Prostate gland (tissue), 2 donors: ENCODE results near the gene ALOX5AP. TPM values are rescaled to one million over a fixed set of nuclear protein-coding genes. Genes with fewer than 3 reads are reported as not detected.
A peak's percentile ranks its signal among the peaks of the same experiment; 100 is the strongest.

Source experiments
- DNase-seq: peaks from one replicate; pipeline ENCODE4 v3.0.0-alpha.2; 2019; ENCODE audit warnings: low spot score
- H3K27ac ChIP-seq, 2 donors: fragments of 200-600 bp; sonication (generic); 2 replicates each; pipeline ENCODE4 v1.5.1; 2017 to 2019
- H3K27me3 ChIP-seq: fragments of 200-600 bp; sonication (generic); replicated peaks from 2 replicates; pipeline ENCODE4 v1.5.1; 2019; ENCODE audit not compliant: insufficient read depth
- H3K36me3 ChIP-seq, 2 donors: fragments of 200-600 bp; sonication (generic); 1 replicate in 1 of 2; 2 replicates in 1 of 2; pipeline versions ENCODE4 v1.5.1 to v1.8.1; 2017 to 2019
- H3K4me1 ChIP-seq: fragments of 200-600 bp; sonication (generic); replicated peaks from 2 replicates; pipeline ENCODE4 v1.5.1; 2019
- H3K4me3 ChIP-seq, 2 donors: fragments of 200-600 bp; sonication (generic); 2 replicates each; pipeline ENCODE4 v1.5.1; 2017 to 2019
- H3K9me3 ChIP-seq: fragments of 200-600 bp; sonication (generic); 2 replicates; pipeline ENCODE4 v1.5.1; 2017
- CTCF ChIP-seq, 4 experiments: fragments of 200-600 bp in 2 of 4; fragments of 450-650 bp in 2 of 4; sonication (generic) in 2 of 4; IDR thresholded peaks; 1 replicate in 3 of 4; 2 replicates in 1 of 4; pipeline ENCODE4 v1.5.1; 2016 to 2019; ENCODE audit warnings: antibody characterized with exemption in 4 of 4, mild to moderate bottlenecking in 2 of 4, moderate library complexity in 2 of 4
- POLR2A ChIP-seq: fragments of 450-650 bp; IDR thresholded peaks from one replicate; pipeline ENCODE4 v1.6.1; 2016; ENCODE audit warnings: antibody characterized with exemption, mild to moderate bottlenecking
- POLR2AphosphoS5 ChIP-seq: sonication (generic); formaldehyde crosslinking; IDR thresholded peaks from one replicate; pipeline ENCODE4 v1.6.1; 2017; ENCODE audit warnings: antibody characterized with exemption
- WGBS: methylation state at CpG from one replicate; pipeline ENCODE4 v1.1.5; 2018; 5-methylcytosine and 5-hydroxymethylcytosine counted together
- intact Hi-C: fragments of 100-400 bp; cut with DNase I; formaldehyde crosslinking; loops from one replicate; pipeline ENCODE4 v1.14.2; 2022
- total RNA-seq, 2 donors: library from RNA; depleted of rRNA; stranded (reverse); fragments of >200 nt; gene quantifications; one replicate each; pipeline ENCODE4 v1.1.0, GENCODE V29; 2016

The ALOX5AP gene
- total RNA-seq, 2 donors from 2014 or later = 7.3 to 20.6 TPM

DNA sequence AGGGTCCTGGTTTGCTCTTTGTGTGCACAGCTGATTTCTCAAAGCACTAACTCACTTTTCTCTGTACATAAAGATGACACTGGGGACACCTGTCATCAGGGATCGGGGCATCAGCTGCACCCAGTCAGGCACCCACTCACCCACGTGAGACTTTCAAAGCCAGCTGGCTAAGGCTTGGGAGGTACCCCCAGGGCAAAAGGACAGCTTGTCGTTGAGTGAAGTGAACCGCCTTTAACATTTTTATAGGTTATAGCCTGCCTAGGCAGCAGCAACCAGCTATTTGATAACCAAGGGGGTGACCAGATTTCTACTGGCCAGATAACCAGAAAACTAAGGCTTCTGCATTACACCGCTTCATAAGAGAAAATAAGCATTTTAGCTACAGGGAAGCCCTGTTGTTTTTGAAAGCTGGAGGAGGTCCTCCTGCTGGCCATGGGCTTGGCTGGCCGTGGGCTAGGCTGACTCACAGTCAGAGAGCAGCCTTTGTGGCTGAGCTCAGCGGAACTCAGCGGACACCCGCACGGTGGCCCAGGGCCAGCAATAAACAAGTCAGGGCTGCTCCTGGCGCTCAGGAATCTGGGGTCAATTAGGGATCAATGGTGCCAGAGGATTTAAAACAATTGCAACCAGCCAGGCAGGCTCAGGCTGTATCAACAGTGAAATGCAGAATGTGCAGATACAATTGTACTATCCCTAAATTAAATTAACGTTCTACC, 57.1 kb downstream of the ALOX5AP start:
- 17% methylated on average over 12 of the region's 12 CpGs for WGBS
- peaks cover 9% of the 10 kb centered on the region for H3K4me1 ChIP-seq
- no peaks in the 10 kb centered on the region for H3K9me3 ChIP-seq
- peak; percentile 82 for DNase-seq
- no peak overlapping the region for H3K4me3 ChIP-seq
- H3K27me3 ChIP-seq = no peaks in the 10 kb centered on the region
- TF ChIP-seq POLR2AphosphoS5 = peak; percentile 78
- TF ChIP-seq CTCF (IDR thresholded peaks at IDR 0.05) = peak in 2 of 4 experiments; percentile 43 to 48
- no peak for TF ChIP-seq POLR2A
- H3K27ac ChIP-seq = peak overlapping the region; percentile 59 to 69
- H3K36me3 ChIP-seq = no peaks in the 10 kb centered on the region
- intact Hi-C loops = loop anchor here (10.0 kb wide), 1 partner anchor 48 kb away; no protein-coding TSS in a partner anchor

- peak; percentile 50 for DNase-seq
- TF ChIP-seq POLR2AphosphoS5 = no peak
- TF ChIP-seq CTCF (IDR thresholded peaks at IDR 0.05) = no peak
- TF ChIP-seq POLR2A = no peak
- Histone ChIP-seq H3K4me3 (no peak overlapping the region), H3K27ac (peak overlapping the region; percentile 65 to 71), H3K36me3 (no peaks in the 10 kb centered on the region), H3K4me1 (peaks cover 9% of the 10 kb centered on the region), H3K27me3 (no peaks in the 10 kb centered on the region), H3K9me3 (no peaks in the 10 kb centered on the region)
- intact Hi-C loops = loop anchor here (10.0 kb wide), 1 partner anchor 51 kb away; no protein-coding TSS in a partner anchor
- 13% methylated on average over 4 of the region's 4 CpGs for WGBS
Observed at GRCh38 chr13:30796132-30796572, 60.8 kb downstream of the ALOX5AP start.

- peak; percentile 84 for DNase-seq
- intact Hi-C loops = loop anchor here (10.0 kb wide), 1 partner anchor 52 kb away; no protein-coding TSS in a partner anchor
- H3K27ac ChIP-seq = peak overlapping the region; percentile 65 to 71
- H3K4me1 ChIP-seq = peaks cover 9% of the 10 kb centered on the region
- no peak for TF ChIP-seq CTCF (IDR thresholded peaks at IDR 0.05)
- TF ChIP-seq POLR2A = no peak
- peak; percentile 79 for TF ChIP-seq POLR2AphosphoS5
- no peaks in the 10 kb centered on the region for H3K27me3 ChIP-seq
- H3K36me3 ChIP-seq = no peaks in the 10 kb centered on the region
- H3K9me3 ChIP-seq = no peaks in the 10 kb centered on the region
- 17% methylated on average over 20 of the region's 20 CpGs for WGBS
- H3K4me3 ChIP-seq = peak overlapping the region in 1 of 2 donors; percentile 4
Observed at GRCh38 chr13:30796631-30797601, 61.6 kb downstream of the ALOX5AP start.

DNA sequence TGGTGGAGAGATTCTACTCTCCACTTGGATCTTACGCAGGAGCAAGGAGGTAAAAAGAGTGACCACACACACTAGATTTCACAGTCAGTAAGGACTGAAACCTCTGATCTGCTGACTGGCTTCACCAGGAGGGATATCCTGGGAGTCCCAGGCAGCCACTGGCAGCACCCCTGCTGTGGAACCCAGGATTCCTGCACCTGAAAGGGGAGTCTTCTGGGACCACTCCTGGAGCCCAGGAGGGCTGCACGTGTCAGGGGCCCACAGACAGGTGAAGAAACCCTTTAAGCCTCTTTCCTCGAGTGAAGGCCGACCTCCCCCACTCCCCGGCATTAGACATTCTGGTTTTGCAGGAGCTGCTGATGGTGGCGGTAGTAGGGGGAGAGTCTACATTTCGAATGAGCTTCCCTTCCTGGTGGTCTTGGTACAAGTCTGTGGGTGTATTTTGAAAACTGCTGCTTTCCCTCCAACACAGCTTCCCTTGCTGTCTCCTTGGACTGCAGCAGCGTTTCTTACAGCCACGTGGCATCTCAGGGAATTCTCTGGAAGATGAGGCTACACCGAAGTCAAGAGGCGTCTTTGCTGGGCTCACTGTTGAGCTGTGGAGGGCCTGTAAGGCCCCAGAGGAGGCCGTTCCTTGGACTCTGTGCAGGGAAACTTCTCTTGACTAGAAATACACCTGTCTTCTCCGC, 62.6 kb downstream of the ALOX5AP start:
- H3K27me3 ChIP-seq = no peaks in the 10 kb centered on the region
- H3K27ac ChIP-seq = peak overlapping the region; percentile 65 to 71
- H3K4me1 ChIP-seq = peaks cover 9% of the 10 kb centered on the region
- no peaks in the 10 kb centered on the region for H3K9me3 ChIP-seq
- TF ChIP-seq POLR2A = no peak
- no peak for TF ChIP-seq CTCF (IDR thresholded peaks at IDR 0.05)
- TF ChIP-seq POLR2AphosphoS5 = no peak
- WGBS = 84% methylated on average over 13 of the region's 13 CpGs
- no peak overlapping the region for H3K4me3 ChIP-seq
- DNase-seq = no peak
- intact Hi-C loops = loop anchor here (10.0 kb wide), 1 partner anchor 53 kb away; no protein-coding TSS in a partner anchor
- H3K36me3 ChIP-seq = no peaks in the 10 kb centered on the region
